HG03139 (cell line): ENCODE results near the gene UBALD2.

Experiments
- ATAC-seq: cut with Tn5 transposase; IDR thresholded peaks from one replicate; pipeline ENCODE4 v1.9.1; 2021; ENCODE audit not compliant: unreplicated experiment

UBALD2 gene

DNA sequence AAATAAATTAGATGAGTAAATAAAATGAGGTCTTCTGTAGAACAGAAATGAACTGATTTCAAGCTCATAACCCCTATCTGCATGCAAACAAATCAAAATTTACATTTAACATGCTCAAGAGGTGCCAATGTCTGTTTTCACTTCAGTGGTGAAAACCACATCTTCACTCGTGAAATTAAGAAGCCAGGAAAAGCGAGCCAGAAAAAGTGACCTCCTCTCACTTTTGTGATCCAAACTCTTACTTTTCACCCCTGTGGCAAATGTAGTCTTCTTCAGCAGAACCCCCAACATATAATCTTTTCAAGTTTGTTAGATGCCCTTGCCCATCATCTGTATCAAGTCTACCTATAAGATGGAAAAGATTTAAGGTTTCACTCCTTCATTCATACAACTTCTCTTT is 52.4 kb downstream of the UBALD2 start:
- no peak for ATAC-seq

DNA sequence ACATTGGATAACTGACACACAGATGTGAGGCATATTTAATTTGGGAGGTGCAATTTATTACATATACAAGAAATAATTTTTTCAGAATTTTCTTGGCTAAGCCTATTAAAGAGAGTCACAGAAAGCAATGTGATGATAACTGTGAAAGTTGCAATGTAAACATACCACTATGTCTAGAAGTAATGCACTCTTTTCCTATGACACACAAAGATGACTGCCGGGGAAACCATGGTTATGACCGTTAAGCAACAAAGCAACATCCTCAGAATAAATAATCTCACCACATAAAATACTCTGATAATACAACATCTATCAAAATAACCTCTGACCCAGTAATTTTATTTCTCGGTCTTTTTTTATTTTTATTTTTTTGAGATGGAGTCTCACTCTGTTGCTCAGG is 53.4 kb downstream of the UBALD2 start:
- ATAC-seq, result no peak
